GM18520 (cell line): ENCODE data around the gene BEAN1.

ENCODE experiments used
- ATAC-seq: cut with Tn5 transposase; IDR thresholded peaks from one replicate; pipeline ENCODE4 v1.9.1; 2021; ENCODE audit not compliant: unreplicated experiment

BEAN1 gene, protein sequence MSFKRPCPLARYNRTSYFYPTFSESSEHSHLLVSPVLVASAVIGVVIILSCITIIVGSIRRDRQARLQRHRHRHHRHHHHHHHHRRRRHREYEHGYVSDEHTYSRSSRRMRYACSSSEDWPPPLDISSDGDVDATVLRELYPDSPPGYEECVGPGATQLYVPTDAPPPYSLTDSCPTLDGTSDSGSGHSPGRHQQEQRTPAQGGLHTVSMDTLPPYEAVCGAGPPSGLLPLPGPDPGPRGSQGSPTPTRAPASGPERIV

DNA sequence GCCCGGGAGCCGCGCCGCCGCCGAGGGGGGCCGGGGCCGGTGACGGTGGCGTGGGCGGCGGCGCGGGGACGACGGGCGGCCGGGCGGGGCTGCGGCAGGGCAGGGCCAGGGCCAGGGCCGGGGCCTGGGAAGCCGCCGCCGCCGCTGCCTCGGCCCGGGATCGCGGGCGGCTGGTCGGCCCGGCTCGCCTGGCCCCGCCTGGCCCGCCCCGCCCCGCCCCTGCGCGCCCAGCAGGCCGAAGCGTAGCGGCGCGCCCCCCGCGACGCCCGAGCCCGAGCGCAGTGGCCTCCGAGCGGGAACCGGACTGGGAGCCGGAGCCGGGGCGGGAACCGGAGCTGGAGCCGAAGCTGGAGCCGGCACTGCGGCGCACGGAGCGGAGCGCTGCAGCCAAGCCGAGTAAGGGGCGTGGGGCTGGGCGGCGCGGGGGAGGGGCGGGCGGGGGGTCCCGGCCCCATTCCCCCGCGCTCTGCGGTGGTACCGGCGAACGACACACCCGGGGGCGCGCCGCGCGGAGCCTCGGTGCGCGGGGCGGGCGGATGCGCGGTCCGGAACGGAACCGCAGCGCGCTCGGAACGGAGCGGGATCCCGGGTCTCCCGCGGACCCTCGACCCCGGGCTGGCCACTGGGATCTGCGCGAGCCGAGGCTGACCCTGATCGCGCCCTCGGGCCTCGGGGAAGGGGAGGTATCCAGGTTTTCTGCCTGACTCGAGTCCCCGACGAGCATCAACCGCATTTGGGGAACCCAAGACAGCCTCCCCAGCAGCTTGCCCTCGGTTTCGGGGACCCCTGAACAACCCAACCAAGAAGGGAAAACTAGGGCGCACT, at the start of gene BEAN1:
Gene BEAN1 (plus strand): TSS at position 260 of the 825 bp plus-strand sequence. CDS start 10,382 bp downstream, outside the sequence.
- no peak for ATAC-seq

DNA sequence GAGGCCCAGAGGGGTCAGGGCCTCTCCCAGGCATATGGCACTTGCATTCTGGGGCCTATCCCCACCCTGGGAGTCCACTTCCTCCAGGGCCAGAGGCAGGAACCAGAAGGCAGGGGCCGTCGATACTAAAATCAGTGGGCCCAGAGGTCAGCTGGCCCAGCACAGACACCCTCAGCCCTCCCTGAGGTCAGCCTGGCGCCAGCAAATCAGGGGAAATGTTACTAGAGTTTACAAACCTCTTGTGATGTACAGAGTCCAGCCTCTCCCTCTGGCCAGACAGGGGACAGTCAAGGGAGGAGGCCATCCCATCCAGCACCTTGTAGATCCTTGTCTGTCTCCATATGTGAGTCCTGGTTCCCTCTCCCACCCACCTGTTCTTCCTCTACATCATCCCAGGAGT, 49.8 kb upstream of the BEAN1 start:
- no peak for ATAC-seq

DNA sequence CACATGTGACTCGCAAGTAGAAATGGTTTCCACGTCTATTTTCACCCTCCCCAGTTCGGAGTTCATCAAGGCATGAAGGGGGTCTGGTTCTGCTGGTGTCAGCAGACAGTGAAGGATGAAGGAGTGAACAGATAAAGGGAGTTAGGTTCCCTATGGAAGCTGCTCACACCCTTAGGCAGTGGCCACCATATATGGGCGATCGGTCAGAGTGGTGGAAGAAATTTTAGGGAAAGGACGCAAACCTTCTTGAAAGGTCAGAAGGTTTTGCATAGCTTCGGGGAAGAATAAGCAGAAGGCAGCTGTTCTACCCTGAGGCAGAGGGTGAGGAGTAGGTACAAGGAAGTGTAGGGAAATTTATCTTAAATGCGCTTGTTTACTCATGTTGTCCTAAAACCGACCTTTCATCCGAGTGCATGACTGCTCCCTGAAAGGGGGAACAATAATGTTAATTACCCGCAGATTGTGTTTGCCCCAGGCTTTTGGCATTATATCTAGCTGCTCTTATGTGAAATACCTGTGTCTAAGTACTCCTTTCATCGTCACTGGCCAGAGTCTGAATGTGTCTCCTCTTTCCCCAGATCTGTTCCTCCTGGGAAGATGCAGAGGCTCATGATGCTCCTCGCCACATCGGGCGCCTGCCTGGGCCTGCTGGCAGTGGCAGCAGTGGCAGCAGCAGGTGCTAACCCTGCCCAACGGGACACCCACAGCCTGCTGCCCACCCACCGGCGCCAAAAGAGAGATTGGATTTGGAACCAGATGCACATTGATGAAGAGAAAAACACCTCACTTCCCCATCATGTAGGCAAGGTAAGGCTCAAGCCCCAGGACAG, 48.1 kb upstream of the BEAN1 start:
- ATAC-seq, result no peak

DNA sequence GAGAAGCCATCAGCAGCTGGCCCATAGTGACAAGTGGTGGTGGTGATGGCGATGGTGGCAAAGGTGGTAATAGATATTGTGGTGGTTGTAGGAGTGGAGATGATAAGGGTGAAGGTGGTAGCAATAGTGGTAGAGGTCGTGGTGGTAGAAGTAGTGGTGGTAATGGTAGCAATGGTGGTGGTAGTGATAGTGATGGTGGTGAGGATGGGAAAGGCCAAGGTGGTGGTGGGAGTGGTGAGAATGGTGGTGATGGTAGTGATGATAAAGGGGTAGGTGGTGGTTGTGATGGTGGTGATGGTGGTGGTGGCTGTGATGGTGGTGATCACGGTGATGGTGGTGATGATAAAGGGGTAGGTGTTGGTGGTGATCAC, 47.5 kb upstream of the BEAN1 start:
- ATAC-seq, result no peak

DNA sequence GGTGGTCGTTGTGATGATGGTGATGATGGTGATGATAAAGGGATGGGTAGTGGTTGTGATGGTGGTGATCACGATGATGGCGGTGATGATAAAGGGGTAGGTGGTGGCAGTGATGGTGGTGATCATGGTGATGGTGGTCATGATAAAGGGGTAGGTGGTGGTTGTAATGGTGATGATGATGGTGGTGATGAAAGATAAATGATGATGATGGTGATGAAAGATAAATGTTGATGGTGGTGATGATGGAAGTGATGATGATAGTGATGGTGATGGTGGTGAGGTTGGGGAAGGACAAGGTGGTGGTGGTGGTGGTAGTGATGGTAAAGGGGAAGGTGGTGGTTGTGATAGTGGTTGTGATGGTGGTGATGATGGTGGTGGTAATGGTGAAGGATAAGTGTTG, 46.7 kb upstream of the BEAN1 start:
- no peak for ATAC-seq

DNA sequence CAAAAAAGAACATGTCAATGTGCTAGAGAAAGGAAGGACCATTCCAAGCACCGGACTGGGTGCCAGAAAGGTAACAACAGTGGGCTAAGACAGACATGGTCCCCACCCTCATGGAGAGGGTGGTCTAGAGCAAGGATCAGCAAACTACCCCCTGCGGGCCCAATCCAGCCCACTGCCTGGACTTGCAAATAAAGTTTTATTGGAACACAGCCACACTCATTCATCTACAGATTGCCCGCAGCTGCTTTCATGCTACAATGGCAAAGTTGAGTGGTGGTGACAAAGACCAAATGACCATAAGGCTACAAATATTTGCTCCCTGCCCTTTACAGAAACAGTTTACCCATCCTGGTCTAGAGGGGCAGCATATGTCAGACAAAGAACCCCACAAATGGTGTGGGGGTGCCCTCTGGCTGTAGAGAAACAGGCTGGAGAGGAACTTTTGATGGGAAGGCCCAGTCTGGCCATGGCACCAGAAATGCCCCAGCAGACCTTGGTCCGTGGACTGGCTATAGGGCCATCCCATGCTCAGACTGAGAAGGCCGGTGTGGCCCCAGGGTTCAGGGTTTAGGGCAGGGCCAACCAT, 45.4 kb upstream of the BEAN1 start:
- no peak for ATAC-seq

DNA sequence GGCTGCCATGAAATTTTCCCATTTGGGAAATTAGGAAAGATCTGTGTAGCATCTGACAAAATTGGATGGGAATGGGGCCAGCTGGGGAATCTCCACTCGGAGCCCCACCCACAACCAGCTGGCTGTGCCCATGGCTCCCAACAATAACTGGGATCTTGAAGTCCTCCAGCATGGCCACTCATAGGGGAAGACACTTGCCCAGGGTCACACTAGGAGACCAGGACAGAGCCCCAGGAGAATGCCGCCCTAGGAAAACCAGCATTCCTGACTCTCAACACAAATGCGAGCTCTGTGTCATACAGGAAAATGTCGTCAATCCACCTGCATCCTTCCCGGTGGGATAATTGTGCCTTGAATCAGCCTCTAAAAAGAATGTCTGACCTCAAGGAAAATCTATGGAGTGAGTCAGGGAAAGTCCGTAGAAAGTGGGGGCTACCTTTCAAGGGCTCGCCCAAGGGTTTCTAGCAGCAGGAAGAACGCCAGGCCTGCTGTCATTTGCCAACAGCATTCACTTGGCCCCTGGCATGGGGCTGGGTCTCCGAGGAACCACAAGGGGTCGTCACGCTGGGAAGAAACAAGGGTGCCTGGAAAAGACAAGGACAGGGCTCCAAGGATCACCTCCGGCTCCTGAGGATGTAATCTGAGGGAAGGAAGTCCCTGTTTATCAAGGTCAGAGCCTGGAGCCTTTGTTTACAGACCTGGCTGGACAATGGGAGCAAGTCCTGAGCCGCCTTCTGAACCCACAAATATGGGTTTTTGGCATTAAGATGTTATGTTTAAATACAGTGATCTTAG, 44.7 kb upstream of the BEAN1 start:
- ATAC-seq, result no peak

DNA sequence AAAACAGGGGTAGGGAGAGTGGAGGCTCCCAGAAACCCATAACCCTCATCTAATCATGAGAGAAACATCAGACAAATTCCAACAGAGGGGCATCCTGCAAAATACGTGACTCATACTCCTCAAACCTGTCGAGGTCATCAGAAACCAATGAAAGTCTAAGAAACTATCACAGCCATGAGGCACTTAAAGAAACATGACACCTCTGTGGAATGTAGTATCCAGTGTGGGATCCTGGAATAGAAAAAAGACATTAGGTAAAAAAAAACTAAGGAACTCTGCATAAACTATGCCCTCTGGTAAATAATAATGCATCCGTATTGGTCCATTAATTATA, 44.2 kb upstream of the BEAN1 start:
- no peak for ATAC-seq

DNA sequence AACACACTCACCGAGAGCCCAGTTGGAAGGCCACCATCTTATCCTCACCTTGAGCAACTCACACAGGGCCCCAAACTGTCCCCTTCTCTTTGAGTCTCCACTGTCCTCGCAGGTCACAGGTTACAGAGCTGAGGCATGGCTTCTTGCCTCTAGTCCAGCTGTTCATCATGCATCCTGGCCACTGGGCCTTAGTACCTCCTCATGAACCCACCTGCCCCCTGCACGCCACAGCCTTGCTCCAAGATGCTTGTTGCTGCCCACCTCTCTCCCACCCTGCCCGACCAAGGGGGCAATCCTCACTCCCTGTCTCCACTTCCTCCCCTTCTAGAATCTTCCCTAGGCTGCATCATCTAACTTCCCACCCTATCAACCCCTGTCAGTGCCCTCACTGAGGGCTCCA, 43.5 kb upstream of the BEAN1 start:
- no peak for ATAC-seq

DNA sequence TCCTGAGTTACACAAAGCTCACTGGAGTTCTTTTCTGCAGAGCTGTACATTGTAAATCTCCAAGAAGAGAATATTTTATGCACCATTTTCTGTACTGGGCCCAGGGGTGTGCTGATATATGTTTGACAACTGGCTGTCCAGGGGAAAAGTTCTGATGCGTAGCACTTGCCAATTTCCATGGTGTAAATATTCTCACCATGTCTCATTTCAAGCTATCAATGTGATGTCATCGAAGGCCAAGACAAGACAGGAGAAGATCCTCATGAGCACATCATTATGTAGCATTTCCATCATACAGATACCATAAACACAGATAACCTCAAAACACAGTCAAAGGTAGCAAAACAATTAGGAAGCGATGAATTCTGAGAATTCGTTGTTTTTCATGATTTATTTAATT, 41.7 kb upstream of the BEAN1 start:
- no peak for ATAC-seq

DNA sequence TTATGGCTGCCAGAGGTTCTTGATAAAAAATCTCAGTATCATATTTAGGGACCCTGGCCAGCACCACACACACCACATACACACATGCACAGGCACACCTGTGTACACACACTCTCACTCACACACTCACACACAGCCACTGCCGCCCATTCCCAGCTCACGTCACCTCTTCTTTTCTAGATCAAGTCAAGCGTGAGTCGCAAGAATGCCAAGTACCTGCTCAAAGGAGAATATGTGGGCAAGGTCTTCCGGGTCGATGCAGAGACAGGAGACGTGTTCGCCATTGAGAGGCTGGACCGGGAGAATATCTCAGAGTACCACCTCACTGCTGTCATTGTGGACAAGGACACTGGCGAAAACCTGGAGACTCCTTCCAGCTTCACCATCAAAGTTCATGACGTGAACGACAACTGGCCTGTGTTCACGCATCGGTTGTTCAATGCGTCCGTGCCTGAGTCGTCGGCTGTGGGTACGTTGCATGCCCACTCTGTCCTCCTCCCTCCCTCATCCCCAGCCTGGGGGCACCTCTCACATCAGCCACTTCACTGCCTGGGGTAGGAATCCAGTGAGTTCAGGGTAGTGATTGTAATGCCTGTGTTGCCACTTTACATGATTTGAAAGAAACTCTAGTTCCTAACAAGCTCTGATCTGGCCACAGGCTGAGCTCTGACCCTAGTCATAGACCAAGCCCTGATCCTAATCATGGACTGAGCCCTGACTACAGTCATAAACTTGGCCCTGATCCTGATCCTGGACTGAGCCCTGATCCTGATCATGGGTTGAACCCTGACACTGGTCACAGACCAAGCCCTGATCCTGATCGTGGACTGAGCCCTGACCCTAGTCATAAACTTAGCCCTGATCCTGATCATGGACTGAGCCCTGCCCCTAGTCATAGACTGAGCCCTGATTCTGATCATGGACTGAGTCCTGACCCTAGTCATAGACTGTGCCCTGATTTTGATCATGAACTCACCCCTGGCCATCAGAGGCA, 40.2 kb upstream of the BEAN1 start:
- no peak for ATAC-seq

DNA sequence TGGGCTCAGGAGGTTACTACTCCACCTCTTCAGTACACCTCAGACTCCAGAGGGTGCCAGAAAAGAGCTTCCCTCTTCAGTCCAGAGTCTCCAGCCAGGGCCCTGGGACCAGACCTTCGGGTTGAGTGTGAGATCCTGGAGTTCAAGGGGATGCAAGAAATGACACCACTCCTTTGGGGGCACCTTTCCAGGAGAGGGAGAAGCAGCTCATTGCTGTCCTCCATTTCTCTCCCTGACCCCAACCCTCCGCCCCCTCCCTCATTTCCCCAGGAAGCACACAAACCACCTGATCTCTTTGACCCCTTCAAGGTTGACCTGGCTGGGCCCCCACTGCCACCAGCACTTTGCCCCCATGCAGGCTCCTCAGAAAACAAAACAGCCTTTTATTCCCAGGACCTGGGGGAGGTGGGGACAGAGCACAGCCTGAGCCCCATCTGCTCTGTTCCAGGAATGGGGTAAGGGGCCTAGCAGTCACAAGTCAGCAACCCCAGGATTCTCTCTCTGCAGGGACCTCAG, 39.2 kb upstream of the BEAN1 start:
- ATAC-seq, result no peak

DNA sequence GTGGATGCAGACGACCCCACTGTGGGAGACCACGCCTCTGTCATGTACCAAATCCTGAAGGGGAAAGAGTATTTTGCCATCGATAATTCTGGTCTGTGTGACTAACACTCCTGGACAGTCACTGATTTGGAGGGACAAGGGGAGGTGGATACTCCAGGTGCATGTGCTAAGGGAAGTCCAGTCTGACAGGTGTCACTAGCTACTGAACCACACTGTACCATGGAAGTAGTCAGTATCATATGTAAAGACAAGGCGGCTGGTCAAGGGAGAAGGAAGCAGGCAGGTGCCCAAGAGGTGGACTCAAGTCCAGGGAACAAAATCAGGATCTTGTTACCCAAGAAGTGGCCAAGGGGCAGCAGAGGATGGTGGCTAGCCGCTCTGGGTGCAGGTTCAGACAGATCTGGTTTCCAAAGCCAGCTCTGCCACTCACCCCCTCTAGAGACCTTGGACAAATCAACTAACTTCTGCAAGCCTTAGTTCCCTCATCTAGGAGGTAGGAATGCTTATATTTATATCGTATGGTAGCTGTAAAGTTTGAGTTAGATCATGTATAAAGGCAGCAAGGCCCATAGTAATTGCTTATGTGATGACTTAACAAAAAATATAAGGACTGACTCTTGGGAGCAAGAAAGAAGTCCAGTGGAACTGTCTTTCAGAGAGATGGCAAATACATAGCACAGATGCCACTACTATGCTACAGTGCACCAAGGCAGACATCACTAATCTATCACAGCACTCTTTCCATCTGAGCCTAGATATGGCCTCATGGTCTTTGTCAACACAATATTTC, 38.5 kb upstream of the BEAN1 start:
- no peak for ATAC-seq

DNA sequence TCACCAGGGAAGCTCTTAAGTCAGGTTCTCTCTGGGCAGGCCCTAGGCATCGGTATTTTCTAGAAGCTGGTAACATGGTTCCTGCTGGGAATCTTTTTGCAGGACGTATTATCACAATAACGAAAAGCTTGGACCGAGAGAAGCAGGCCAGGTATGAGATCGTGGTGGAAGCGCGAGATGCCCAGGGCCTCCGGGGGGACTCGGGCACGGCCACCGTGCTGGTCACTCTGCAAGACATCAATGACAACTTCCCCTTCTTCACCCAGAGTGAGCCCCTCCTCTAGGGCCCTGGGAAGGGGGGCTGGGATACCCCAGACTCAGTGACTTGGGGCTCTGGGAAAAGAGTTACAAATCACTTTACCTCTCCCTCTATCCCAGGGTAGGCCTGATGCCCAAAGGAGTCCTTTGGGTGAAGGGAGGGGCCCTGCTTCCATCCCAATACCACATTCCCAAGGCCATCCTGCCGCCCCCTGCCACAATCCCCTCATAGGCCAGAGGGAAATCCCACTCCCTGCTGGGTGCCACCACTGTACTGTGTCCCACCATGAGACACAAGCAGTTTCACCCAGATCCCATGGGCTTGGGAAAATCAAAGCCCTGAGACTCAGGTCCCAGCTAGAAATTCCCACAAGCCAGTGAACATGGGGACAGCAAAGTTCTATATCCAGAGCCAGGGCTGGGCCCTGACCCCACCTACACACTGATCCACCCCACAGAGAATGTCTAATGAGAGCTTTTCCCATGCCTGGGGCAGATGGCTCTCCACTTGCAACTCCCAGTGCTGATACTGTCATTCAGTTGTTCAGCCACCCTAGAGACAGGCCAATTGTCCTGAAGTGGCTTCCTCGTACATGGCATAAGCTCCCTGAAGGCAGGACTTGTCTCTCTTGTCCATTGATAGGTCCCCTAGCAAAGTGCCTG, 37.6 kb upstream of the BEAN1 start:
- ATAC-seq, result no peak

DNA sequence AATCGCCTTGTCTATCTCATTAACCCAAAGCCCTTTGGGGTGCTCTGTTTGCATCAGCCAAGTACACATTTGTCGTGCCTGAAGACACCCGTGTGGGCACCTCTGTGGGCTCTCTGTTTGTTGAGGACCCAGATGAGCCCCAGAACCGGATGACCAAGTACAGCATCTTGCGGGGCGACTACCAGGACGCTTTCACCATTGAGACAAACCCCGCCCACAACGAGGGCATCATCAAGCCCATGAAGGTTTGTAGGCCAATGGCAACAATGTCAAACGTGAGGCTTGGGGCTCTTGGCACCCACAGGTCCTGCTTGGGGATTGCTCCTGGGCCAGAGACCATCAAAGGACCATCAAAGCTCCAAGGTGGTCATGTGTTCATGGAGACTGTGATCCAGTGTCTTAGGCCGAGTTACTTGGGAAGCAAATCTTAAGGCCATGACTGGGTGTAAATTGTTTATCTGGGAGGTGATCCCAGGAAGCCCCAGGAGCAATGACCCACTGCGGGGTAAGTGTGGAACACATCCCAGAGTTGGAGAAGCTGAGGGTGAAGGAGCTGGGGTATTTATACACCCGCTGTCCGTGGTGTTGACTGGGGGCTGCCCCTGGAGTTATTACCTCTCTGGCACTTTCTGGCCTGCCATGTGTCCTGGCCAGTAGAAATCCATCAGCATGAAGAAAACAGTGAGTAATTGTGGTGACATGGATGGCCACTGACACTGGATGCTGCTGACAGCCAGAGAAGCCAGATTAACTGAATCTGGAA, 36.6 kb upstream of the BEAN1 start:
- no peak for ATAC-seq

DNA sequence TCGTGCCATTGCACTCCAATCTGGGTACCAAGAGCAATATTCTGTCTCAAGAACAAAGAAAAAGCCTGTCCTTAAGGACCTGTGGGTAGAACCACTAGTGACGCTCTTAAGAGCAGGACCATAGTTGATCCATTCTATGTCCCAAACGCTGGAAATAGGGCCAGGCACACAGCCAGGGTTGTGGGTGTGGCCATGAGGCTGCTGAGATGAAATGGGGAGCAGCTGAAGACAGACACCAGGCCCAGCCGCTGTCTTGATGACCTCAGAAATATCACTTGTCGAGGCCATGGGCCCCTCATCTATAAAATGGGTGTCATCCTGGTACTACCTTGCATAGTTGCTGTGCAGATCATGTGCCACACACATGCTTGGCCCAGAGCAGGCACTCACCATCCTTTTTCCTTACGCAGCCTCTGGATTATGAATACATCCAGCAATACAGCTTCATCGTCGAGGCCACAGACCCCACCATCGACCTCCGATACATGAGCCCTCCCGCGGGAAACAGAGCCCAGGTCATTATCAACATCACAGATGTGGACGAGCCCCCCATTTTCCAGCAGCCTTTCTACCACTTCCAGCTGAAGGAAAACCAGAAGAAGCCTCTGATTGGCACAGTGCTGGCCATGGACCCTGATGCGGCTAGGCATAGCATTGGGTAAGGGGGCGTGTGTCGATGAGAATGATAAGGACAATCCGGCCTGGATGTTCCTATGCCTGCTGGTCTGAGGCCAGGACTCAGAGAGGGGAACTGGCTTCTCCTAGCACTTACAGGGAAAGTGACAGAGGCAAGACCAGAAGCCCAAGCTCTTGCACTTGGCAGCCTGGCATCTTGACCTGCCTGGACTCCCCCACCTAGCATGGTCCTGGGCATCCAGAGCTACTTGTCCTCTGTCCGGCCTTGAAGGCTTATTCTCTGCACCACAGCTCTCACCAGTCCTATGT, 35.1 kb upstream of the BEAN1 start:
- no peak for ATAC-seq
